Activated CD8-positive, alpha-beta memory T cell treated with anti-CD3 and anti-CD28 coated beads, Interleukin-2, amount 10 ng/mL, durations not matched to agents 7 days and 5 days (primary cell): ENCODE data around the gene FCAMR. TPM values are rescaled to one million over a fixed set of nuclear protein-coding genes. Genes with fewer than 3 reads are reported as not detected.

Experiments used
- total RNA-seq, 2 experiments: library from RNA; stranded (reverse); gene quantifications; one replicate each; pipeline ENCODE4 v1.2.3, GENCODE V29; 2021

Gene FCAMR
- total RNA-seq, 2 experiments from 2014 or later, result not detected

Other genes with a start within 250 kb of the FCAMR start
- gene IL19, start 199.7 kb downstream of the FCAMR start, total RNA-seq, result not detected
- gene IL10, start 198.0 kb downstream of the FCAMR start, total RNA-seq, result not detected
- gene IL20, start 104.8 kb downstream of the FCAMR start, total RNA-seq, result not detected
- not detected for gene IL24, start 73.0 kb downstream of the FCAMR start, total RNA-seq
- gene FCMR, start 48.5 kb downstream of the FCAMR start, total RNA-seq, result 10 to 100 TPM; 33.0 to 37.2 TPM
- gene PIGR, start 24.0 kb downstream of the FCAMR start, total RNA-seq, result under 1 TPM; 0.06 to 0.07 TPM
- not detected for gene C1orf116, start 62.3 kb upstream of the FCAMR start, total RNA-seq
- 1 to 10 TPM; 8.7 to 9.7 TPM for gene YOD1, start 80.7 kb upstream of the FCAMR start, total RNA-seq
- gene PFKFB2, start 82.8 kb upstream of the FCAMR start, total RNA-seq, result 1 to 10 TPM; 2.3 TPM
- gene C4BPB, start 118.4 kb upstream of the FCAMR start, total RNA-seq, result 1 to 10 TPM in 1 of 2 experiments, under 1 TPM in 1; 0.91 to 1.1 TPM
- not detected for gene C4BPA, start 133.8 kb upstream of the FCAMR start, total RNA-seq